GM19240 (cell line): ENCODE measurements around the gene WNT4.

Experiments used
- DNase-seq: peaks from one replicate; pipeline ENCODE4 v3.0.0; 2011; ENCODE audit warnings: low spot score; ENCODE audit not compliant: insufficient read length

WNT4 gene

DNA sequence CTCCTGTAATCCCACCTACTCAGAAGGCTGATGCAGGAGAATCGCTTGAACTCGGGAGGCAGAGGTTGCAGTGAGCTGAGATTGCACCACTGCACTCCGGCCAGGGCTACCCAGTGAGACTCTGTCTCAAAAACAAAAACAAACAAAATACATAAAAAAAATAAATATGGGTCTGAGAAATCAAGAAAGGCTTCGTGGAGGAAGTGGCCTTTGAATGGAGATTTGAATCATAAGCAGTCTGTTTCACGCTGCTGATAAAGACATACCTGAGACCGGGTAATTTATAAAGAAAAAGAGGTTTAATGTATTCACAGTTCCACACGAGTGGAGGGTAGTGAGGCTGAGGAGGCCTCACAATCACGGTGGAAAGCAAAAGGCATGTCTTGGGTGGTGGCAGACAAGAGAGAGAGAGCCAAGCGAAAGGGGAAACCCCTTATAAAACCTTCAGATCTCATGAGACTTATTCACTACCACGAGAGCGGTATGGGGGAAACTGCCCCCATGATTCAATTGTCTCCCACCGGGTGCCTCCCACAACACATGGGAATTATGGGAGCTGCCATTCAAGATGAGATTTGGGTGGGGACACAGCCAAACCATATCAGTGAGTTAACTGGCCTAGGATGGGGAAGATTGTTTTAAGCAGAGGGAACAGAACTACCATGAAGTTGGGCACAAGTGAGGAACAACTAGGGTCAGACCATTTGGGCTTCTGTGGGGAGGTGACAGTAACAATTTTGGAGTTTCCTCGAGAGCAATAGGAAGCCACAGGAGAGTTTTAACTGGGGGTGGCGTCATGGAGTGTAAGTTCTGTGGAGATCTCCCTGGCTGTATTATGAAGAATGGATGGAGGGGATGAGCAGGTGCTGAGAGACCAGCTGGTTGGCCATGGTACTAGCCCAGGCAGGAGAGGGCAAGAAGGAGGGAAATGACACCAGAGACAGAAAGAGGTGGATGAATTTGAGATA lies 22.2 kb upstream of the WNT4 start:
- no peak for DNase-seq

DNA sequence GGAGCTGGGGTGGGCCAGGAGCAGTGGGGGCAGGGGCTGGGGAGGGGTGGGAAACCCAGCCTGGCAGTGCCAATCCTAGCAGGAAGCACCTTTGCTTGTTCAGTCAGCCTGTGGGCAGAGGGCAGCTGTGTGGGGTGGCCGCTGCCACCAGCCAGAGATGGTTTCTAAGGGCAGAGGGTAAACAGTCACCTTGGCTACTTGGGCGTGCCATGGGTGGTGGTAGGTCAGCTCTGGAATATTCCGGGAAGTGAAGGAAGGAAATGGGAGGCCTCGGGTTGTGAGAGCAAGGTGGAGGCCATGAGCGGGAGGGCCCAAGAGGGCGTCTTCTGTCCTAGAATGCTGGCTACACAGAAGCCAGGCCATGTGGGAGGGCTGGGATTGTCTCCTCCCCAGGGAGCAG lies 20.7 kb upstream of the WNT4 start:
- DNase-seq: no peak

DNA sequence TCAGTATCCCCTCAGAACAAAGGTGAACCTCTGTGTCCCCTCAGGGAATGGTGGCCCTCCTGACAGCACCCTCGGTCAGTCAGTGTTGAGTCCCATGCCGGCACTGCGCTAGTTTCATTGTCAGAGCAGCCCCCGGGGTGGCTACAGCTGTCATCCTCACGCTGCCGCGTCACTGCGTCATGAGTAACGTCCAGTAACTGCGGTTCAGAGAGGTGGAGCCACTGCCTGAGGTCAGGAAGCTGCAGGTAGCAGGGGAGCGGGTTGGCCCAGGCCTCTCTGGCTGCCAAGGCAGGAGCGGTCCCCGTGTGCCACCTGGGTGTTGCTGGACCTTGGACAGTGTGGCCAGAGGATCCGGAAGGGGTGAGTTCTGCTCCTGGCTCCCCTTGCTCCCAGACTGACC lies 20.2 kb upstream of the WNT4 start:
- DNase-seq: no peak

DNA sequence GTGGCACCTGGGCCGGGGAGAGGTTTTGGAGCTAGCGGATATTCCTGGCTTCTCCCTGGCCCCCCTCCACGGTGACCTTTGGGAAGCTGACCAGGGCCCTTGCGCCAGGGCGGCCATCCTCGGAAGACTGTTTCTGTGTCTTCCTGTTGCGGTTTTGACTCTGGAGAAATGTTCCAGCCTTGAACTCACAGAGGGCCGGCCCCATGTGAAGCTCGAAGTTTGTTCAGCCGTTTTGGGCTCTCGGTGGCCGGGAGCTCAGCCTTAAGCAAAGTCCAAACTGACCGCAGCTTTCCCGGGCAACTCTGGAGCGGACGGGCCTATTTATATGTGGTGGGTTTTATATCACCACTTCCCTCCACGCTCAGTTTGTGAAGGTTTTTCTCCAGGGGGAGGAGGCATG lies 17.0 kb upstream of the WNT4 start:
- DNase-seq: no peak

DNA sequence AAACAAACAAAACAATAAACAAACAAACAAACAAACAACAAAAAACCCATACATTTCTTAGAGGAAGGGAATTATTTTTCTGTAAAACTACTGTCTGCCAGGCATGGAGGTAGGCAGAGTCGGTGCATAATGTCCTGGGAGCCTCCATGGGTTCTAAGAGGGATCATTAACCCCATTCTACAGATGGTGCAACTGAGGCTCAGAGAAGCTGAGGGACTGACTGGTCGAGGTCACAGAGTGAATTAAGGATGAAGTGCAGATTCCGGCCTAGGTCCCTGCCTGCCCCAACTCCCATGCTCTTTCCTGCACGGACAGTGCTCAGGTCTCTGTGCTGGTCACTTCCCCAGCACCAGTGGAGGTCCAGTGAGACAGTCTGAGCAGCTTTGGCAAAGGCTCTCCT lies 15.8 kb upstream of the WNT4 start:
- DNase-seq: no peak

DNA sequence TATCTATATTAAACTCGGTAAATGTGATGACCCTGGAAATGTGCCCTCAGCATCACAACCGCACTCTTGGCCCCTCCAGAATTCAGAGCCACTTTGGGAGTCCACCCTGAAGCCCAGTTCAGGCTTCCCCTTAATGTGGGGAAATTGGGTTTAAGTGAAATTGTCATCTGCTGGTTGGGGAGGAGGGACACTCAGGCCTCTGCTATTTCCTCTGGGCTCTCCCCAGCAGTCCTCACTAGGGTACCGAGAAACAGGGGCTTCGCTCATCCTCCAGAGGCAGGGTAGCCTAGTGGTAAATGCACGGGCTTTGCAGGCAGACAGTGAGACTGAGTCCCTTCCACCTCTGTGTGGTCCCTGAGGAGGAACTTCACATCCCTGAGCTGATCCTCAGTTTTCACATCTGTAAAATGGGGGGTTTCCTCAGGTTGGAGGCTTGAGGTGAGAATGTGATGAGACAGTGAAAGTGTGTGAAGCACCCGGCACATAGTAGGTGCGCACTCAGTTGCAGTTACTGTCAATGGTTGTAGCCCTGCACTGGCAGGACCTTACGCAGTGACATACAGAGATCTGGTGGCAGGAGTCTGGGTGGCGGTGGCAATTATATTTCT lies 14.6 kb upstream of the WNT4 start:
- no peak for DNase-seq

DNA sequence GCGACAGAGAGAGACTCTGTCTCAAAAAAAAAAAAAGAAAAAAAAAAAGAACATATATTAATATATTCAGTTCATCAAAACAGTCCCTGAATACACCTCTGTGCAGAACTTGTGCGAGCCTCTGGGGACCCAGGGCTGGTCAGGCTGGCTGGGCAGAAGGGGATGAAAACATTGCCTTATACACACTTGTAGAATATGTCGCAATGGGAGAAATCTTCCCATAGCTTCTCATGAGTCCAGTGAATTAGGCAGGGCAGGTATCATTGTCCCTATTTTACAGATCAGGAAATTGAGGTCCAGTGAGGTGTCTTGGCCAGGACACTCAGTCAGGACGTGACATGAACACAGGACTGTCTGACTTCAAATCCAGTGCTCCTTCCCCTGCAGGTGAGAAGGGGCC lies 12.6 kb upstream of the WNT4 start:
- no peak for DNase-seq

DNA sequence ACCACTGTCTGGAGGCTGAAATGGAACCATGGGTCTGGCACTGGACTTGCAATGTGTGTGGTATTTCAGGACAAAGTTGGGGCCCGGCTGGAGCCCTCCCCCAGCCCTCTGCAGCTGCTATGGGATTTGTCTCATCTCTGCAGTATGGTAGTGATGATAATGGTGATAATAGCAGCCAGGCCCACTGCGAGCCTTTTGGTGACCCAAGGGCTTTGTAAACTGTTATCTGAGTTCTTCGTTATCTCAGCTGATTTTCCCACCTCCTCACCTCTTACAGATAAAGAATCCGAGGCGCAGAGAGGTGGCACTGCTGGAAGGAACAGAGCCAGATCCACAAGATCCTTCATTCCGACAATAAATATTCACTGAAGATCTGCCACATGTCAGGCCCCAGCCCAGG lies 11.7 kb upstream of the WNT4 start:
- DNase-seq: no peak

DNA sequence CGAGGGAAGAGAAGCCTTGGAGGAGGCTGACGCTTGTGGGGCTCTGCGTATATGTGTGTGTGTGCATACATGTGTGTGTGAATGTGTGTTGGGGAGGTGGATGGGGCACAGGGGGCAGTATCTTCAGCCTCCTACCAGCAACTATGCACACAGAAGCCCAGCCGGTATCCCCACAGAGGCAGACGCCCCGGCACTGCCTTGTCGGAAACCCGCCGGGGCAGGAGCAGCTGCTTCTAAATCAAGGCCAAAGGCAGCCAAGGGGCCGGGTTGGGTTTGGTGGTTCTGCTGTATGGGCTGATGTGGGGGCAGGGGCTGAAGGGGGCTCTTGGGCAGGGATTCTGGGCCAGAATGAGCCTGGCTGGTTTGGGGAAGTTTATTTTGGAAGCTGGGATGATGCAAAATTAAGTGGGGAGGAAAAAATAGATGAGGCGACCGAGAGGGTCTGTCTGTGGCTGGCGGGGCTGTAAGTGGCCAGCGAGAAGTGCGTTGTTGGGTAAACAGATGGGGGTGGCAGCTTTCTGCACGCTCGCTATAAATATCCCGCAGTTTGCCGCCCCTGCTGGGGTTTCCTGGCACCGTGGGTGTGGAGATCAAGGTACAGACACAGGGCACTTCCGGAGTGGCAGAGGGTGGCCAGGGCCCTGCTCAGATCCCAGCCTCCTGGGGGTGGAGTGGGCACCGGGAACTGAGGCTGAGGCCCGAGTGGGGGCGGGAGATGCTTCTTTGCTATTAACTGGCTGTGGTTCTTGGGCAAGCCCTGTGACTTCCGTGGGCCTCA lies 11.0 kb upstream of the WNT4 start:
- no peak for DNase-seq

DNA sequence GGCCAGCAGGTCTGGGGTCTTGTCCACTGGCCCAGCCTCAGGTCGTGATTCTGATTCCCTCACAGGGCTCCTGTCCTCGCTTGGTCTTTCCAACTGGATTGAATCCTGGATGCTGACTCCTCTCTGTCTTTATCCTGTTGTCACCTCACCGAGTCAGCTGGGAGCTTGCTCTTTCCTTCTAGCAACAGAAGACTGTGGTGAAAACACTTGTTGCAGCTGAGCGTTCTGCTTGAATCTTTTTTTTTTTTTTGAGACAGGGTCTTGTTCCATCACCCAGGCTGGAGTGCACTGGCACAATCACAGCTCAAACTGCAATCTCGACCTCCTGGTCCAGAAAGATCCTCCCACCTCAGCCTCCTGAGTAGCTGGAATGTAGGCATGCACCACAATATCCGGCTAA lies 8.0 kb upstream of the WNT4 start:
- no peak for DNase-seq

DNA sequence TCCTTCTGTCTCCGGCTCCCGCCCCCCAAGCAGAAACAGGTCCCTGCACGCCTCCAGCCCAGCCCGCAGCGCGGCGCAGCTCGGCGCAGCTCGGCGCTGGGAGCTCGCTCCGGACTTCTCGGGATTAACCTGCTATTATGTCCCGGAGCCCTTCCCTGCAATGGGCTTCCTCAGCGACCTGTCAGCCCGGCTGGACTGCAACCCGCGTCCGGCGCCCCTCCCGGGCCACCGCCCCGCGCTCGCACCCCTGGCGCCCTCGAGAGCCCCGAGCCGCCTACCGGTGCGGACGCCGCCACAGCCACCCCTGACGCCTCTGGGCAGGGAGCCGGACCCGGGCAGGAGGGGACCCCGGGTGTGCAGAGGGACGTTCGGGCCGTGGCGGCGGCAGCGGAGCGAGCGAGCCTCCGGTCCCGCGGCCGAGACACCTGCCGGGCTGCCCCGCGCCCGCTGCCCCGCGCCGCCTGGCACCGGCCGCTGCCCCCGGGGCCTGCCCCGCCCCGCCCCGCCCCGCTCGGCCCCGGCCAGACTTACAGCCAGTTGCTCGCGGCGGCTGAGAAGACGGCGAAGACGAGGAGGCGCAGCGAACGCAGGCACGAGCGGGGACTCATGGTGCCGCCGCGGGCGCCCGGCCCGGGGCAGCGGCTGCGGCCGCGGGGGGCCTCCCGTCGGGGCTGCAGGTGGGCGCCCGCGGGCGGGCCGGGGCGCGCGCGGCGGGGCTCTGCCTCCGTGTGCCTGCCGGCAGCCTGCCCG lies 407 bp downstream of the WNT4 start:
- peak; percentile 50 for DNase-seq

DNA sequence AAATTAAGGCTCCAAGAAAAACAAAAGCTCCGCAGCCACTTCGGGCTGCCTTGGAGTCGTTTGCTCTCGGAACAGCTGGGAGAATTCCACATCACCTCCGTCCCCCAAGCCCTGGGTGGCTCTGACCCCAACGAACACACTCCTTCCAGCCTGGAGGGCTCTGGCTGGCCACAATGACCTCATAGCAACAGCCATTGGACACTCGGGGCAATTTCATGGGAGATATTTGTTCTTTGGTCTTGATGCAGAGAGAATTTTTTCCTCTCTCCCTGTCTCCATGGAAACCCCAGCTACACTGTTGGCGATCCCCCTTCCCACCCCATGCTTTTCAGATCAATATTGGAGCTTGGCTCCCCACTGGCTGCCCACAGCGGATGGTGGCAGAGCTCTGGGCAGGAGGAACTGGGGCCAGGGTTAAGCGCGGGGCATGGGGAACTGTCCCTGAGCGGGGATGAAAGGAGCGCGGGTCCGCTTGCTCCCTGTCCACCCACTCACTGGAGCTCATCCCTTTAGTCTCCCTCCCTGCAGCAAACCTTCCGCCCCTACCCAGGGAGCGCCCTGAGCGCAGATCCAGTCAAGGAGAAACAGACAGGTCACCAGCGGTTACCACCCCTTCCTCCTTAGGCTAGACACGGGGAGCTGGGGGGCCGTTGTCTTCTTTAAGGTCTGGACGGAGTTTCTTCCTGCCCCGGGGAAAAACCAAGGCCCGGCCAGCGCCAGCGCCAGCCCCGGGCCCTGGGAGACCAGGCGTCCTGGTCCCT lies 1.2 kb downstream of the WNT4 start:
- DNase-seq: no peak

DNA sequence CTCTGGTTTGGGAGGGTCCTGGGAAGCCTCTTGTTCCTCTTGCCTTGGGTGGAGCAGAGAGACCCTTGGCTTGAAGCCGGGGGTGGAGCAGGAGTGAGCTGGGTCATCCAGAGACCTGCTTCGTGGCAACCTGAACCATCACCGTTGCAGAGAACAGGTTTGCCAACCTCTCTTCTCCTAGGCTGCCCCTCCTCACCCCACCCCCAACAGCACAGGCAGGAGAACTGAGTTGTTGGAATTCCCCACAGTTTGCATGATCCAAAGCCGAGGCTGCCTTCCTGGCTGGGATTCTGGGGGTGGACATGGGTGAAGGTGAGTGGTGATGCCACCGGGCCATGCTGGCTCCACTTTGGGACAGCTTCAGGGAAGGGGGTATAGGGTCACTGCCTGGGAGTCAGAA lies 2.2 kb downstream of the WNT4 start:
- no peak for DNase-seq

DNA sequence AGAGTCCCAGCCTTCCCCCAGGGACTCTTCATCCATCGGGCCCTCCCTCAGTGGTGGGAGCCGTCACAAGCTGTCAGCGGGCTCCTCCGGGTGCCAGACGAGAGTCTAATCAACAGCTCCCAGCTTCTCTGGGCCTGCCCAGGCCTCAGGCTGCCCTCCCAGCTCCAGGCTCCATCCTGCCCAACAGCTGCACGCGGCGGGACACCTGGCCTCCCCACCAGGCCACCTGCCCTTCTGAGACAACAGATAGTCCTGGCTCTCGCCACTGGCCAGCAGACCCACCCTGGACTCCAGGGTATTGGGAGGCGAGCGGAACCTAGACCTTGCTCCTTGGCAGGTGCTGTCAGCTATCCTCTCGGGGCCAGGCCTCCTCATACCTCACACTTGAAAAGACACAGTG lies 3.1 kb downstream of the WNT4 start:
- no peak for DNase-seq

DNA sequence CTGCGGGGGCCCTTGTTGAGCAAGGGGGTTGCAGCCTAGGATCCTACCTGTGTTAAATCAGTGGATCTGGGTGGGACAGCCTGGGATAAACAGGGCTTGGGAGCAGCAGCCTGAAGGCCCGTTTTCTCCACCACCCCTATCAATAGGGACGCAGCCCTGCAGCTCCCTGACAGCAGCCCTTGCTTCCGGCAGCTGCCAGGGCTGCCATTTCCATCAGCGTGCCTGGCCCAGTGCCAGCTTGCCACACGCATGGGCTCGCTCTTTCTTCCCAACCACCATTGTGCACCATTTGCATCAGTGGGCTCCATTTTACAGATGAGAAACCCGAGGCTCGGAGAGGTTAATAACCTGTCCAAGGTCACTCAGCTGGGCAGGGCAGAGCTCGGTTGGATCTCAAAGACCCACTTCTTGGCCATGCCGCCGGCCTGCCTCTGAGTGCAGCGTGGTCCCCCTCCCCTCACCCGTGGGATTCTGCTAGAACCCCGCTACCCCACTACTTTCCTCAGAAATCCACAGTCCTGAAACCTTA lies 3.8 kb downstream of the WNT4 start:
- no peak for DNase-seq

DNA sequence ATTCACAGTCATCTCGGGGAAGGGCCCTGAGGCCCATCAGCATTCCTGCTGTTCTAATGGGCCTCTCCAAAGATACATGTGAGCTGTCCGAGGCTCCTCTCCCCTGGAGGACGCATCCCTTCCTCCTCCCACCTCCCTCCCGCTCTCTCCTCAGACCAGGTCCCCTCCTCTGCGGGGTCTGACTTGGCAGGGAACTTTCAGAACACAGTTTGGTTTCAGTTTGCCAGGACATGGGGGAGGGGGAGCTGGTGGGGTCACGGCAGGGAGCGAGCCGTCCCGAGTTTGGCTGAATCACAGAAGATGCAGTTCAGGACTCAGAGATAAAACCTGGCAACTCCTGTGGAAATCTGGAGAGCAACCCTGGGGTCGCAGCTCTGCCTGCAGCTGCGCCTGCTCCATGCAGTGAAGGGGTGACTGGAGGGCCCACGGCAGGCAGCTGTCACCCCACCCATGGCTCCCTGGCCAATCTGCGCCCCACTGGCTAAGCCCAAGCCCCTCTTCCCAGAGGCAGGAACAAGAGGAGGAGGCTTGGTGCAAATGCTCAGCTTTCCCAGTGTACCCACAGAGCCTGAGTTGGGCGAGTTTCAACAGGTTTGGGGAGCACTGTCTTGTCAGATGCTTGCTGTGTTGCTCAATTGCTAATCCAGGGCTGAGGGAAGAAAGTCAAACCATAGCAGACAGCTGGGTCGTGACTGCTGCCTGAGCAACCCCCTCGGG lies 5.7 kb downstream of the WNT4 start:
- DNase-seq: no peak

DNA sequence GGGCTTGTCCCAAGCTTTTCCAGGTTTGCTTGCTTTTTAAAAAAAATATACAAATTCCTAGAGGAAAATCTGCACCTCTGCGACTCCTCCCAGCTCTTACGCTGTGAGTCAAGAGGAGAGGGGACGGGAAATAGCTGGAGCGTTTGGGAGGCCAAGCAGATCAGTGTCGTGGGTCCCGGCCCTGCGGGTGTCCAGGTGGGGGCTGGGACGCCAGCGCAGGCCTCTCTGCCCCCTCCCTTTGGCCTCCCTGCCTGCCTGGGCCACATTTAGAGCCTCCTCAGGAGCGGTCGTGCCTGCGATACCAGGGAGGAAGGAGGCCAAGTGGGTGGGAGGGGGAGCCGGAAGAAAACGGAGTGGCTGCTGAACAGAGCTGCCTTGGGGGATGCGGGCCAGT lies 9.0 kb downstream of the WNT4 start:
- DNase-seq: no peak

DNA sequence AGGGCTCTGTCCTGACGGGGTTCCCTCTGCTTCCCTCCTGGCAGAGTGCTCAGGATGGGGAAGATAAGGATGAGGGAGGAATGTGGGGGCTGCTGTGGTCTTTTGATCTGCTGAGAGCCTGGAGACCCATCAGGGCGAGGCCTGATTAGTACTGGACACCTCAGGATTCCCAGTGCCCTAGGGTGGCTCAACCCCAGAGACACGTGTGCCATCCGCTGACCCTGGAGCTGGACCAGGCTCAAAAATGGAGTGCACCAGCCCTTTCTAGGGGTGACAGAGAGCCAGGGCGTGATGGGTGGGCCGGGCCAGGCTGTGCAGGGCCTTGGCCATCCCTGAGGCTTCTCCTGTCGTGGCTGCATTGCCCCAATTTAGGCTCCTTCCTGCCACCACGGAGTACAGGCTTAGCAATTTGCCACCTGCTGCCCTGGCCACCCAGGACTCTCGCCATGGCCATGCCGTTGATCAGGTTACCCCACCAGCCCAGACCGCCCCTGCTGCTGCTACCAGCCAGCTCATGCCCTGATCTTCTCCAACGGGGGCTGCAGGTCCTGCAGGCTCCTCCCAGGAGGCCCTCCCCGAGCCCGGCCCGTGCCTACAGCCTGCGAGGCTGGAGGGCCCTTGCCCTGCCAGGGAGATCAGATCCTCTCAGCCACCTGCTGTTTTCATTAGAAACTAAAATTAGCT lies 9.5 kb downstream of the WNT4 start:
- DNase-seq: no peak

DNA sequence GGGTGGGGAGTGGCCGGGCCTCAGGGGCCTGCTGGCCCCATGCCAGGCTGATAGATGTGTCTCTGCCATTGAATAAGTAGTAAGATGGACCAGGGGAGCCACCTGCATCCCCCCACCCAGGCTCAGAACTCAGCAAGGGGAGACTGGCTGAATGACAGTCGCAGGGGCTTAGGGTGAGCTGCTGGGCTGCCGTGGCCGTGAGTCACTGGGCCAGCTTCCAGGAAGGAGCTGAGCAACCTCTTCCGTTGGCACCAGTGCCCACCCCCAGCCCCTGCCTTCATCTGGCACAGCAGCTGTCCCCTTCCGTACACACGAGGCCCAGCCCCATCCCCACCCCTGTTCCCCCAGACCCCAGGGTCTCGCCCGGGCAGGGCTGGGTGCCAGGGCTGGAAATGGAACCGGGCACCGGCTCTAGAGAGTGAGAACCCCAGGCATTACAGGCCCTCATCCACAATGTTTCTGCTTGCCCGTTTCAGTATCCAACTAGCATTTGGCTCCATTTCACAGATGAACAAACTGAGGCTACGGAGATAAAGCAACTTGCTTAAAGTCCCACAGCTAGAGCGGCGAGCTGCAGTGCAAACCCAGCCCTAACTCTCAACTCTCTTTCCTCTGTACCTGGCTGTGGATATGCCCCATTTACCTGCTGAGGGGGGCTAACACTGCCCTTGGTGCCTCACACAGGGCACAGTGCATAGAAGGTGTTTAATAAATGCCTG lies 10.2 kb downstream of the WNT4 start:
- no peak for DNase-seq
